K562 (cell line): ENCODE data around the gene SLC44A5. TPM values are rescaled to one million over a fixed set of nuclear protein-coding genes. Genes with fewer than 3 reads are reported as not detected.

ENCODE experiments used
- ATAC-seq: fragments of 200-7000 bp; cut with Tn5 transposase; 3 replicates; pipeline ENCODE4 v1.9.1; 2020; ENCODE audit warnings: moderate library complexity
- BruUV-seq: library from RNA; stranded (reverse); fragments of 400-500 nt; replicated peaks from 2 replicates; lab custom pipeline; 2021; lab: Mats Ljungman, UMichigan
- CTCF ChIA-PET: fragments of 300-600 bp; formaldehyde crosslinking; extraction: SDS; loops from one replicate; lab custom pipeline; 2021; ENCODE audit warnings: low intra/inter-chr PET ratio; lab: Yijun Ruan, JAX
- POLR2A ChIA-PET: fragments of 300-600, 350-650 bp; sonication (Branson Sonifier 250); formaldehyde crosslinking; extraction: SDS; loops from one replicate; lab custom pipeline; 2021; ENCODE audit warnings: antibody characterized with exemption, inconsistent platforms; lab: Yijun Ruan, JAX
- DNase-seq, 4 experiments: peaks; one replicate each; pipeline versions ENCODE4 v3.0.0 to v3.0.0-alpha.2; 2011 to 2018; ENCODE audit warnings: low spot score in 3 of 4, mixed read lengths in 3 of 4; ENCODE audit errors: extremely low read depth in 1 of 4
- FAIRE-seq: peaks from 2 replicates; lab custom pipeline; 2011; peaks lifted over from hg19 to GRCh38; lab: Jason Lieb, UNC
- H2AFZ ChIP-seq: 2 replicates; pipeline ENCODE4 v1.6.0; 2011; ENCODE audit warnings: low read depth, low read length, control low read depth, inconsistent platforms
- H3K27ac ChIP-seq: fragments of 200-600 bp; 3 replicates; pipeline ENCODE4 v1.8.0; 2011; ENCODE audit warnings: low read depth, mild to moderate bottlenecking, control low read depth, inconsistent platforms, low read length, moderate library complexity, mixed read lengths; ENCODE audit errors: extremely low read depth
- H3K27me3 ChIP-seq, 2 experiments: fragments of 300-600 bp in 1 of 2; 2 replicates in 1 of 2; 3 replicates in 1 of 2; pipeline versions ENCODE4 v1.6.0 to v1.8.0; 2011; ENCODE audit warnings: inconsistent platforms in 2 of 2, low read length in 2 of 2, mild to moderate bottlenecking in 1 of 2, mixed read lengths in 1 of 2, moderate library complexity in 1 of 2; ENCODE audit not compliant: control insufficient read depth in 2 of 2, insufficient read depth in 2 of 2
- H3K36me3 ChIP-seq: fragments of 300-600 bp; 3 replicates; pipeline ENCODE4 v1.8.0; 2011; ENCODE audit warnings: mild to moderate bottlenecking, low read length, inconsistent platforms; ENCODE audit not compliant: control insufficient read depth, insufficient read depth
- H3K4me1 ChIP-seq, 2 experiments: fragments of 200-600 bp in 1 of 2; replicated peaks in 1 of 2; 2 replicates in 1 of 2; 3 replicates in 1 of 2; pipeline versions ENCODE4 v1.5.1 to v1.8.0; 2011; ENCODE audit warnings: inconsistent platforms in 2 of 2, low read length in 2 of 2, mild to moderate bottlenecking in 1 of 2, mixed read lengths in 1 of 2, moderate library complexity in 1 of 2; ENCODE audit not compliant: control insufficient read depth in 2 of 2, insufficient read depth in 2 of 2
- H3K4me2 ChIP-seq: 2 replicates; pipeline ENCODE4 v1.6.1; 2011; ENCODE audit warnings: low read length, control low read depth, inconsistent platforms, mixed read lengths; ENCODE audit not compliant: insufficient read depth
- H3K4me3 ChIP-seq: fragments of 200-600 bp; sonication (generic), shearing (Covaris generic); 2 replicates; pipeline ENCODE4 v1.5.1; 2016; ENCODE audit warnings: control low read depth, inconsistent platforms
- H3K79me2 ChIP-seq: fragments of 200-600 bp; 3 replicates; pipeline ENCODE4 v1.8.0; 2011; ENCODE audit warnings: low read length, inconsistent platforms; ENCODE audit not compliant: control insufficient read depth, insufficient read depth
- H3K9ac ChIP-seq, 2 experiments: 2 replicates each; pipeline versions ENCODE4 v1.6.0 to v1.6.1; 2011; ENCODE audit warnings: low read depth in 2 of 2, low read length in 2 of 2, control low read depth in 1 of 2, inconsistent platforms in 1 of 2, mild to moderate bottlenecking in 1 of 2, mixed read lengths in 1 of 2; ENCODE audit not compliant: insufficient read depth in 1 of 2
- H3K9me1 ChIP-seq: one replicate; pipeline ENCODE4 v1.6.0; 2011; ENCODE audit warnings: inconsistent platforms, mild to moderate bottlenecking, low read length, moderate library complexity; ENCODE audit not compliant: control insufficient read depth, insufficient read depth
- H3K9me3 ChIP-seq: replicated peaks from 2 replicates; pipeline ENCODE4 v1.5.1; 2011; ENCODE audit warnings: low read depth, low read length, inconsistent platforms; ENCODE audit not compliant: control insufficient read depth, insufficient read depth
- H4K20me1 ChIP-seq: replicated peaks from 2 replicates; pipeline ENCODE4 v1.6.1; 2011; ENCODE audit warnings: low read length, inconsistent platforms, mixed read lengths; ENCODE audit not compliant: control insufficient read depth, insufficient read depth
- ARID2 ChIP-seq: fragments of 450-650 bp; IDR thresholded peaks from 2 replicates; pipeline ENCODE4 v1.6.1; 2017; ENCODE audit warnings: antibody characterized with exemption, mild to moderate bottlenecking
- CHD1 ChIP-seq: fragments of 200-600 bp; sonication (generic); IDR thresholded peaks from one replicate; pipeline ENCODE4 v1.6.1; 2012; ENCODE audit warnings: mild to moderate bottlenecking, moderate library complexity, low read length, inconsistent platforms
- FIP1L1 ChIP-seq: fragments of 200-400 bp; formaldehyde crosslinking; IDR thresholded peaks from 2 replicates; pipeline ENCODE4 v1.6.1; 2018; ENCODE audit warnings: mild to moderate bottlenecking, low read depth, low read length; ENCODE audit not compliant: poor library complexity, severe bottlenecking
- GABPA ChIP-seq: fragments of 200-800 bp; sonication (Bioruptor generic); conservative IDR thresholded peaks from 2 replicates; pipeline ENCODE4 v1.6.1; 2016; ENCODE audit warnings: low read depth, missing genetic modification characterization, missing compliant biosample characterization
- GATA2 ChIP-seq: sonication (generic); formaldehyde crosslinking; IDR thresholded peaks from 2 replicates; pipeline ENCODE4 v1.4.0; 2020; ENCODE audit warnings: mild to moderate bottlenecking, missing genetic modification reagents
- GATAD2A ChIP-seq: fragments of 450-650 bp; IDR thresholded peaks from 2 replicates; pipeline ENCODE4 v1.6.1; 2017
- KLF10 ChIP-seq: fragments of 250-450 bp; sonication (Bioruptor Pico); IDR thresholded peaks from 2 replicates; pipeline ENCODE4 v1.6.1; 2021; ENCODE audit warnings: matching md5 sums
- MAFF ChIP-seq: IDR thresholded peaks from 2 replicates; pipeline ENCODE4 v1.6.1; 2012; ENCODE audit warnings: low read length, improper control_type of control experiment
- PHF21A ChIP-seq: fragments of 450-650 bp; IDR thresholded peaks from 2 replicates; pipeline ENCODE4 v1.6.1; 2017; ENCODE audit warnings: low read depth, borderline replicate concordance
- SMAD3 ChIP-seq: fragments of 450-650 bp; formaldehyde crosslinking; conservative IDR thresholded peaks from 2 replicates; pipeline ENCODE4 v1.4.0; 2020; ENCODE audit warnings: mild to moderate bottlenecking
- SMC3 ChIP-seq: conservative IDR thresholded peaks from 2 replicates; pipeline ENCODE4 v1.6.1; 2011; ENCODE audit warnings: low read depth, low read length, improper control_type of control experiment; ENCODE audit not compliant: insufficient read depth
- TAL1 ChIP-seq: fragments of 450-650 bp; IDR thresholded peaks from 2 replicates; pipeline ENCODE4 v1.6.1; 2016; ENCODE audit warnings: mild to moderate bottlenecking
- TGIF2 ChIP-seq: sonication (generic); formaldehyde crosslinking; IDR thresholded peaks from 2 replicates; pipeline ENCODE4 v1.8.1; 2022; ENCODE audit warnings: mild to moderate bottlenecking, missing genetic modification reagents, moderate library complexity
- ZNF695 ChIP-seq: fragments of 450-650 bp; formaldehyde crosslinking; IDR thresholded peaks from 2 replicates; pipeline ENCODE4 v1.4.0; 2020; ENCODE audit warnings: mild to moderate bottlenecking, moderate library complexity
- WGBS: fragments of 100-300 bp; shearing (Covaris generic); methylation state at CpG from one replicate; pipeline ENCODE4 v1.1.6; 2016; ENCODE audit warnings: low coverage, mixed read lengths; ENCODE audit not compliant: insufficient coverage; ENCODE audit errors: missing lambda C conversion rate; 5-methylcytosine and 5-hydroxymethylcytosine counted together
- in situ Hi-C: fragments of 300-500 bp; cut with MboI; formaldehyde crosslinking; loops from 4 replicates; pipeline ENCODE4 v1.15.0; 2018; ENCODE audit warnings: inconsistent platforms, mixed read lengths
- intact Hi-C: fragments of 100-400 bp; cut with micrococcal nuclease; formaldehyde crosslinking; loops from 2 replicates; pipeline ENCODE4 v1.14.2; 2022
- polyA plus RNA-seq, 8 experiments: library from polyadenylated mRNA; depleted of rRNA in 4 of 8; stranded (reverse) in 5 of 8; unstranded in 3 of 8; fragments of >200 nt; fragmentation: Nextera tagmentation in 2 of 8; fragmentation: Illumina TruSeq in 1 of 8; extraction: Ambion mirVana in 2 of 8; extraction: Trizol in 1 of 8; gene quantifications; 2 replicates each; pipeline versions ENCODE4 v1.2.1 to v1.2.3, GENCODE V29; 2011 to 2014; ENCODE audit warnings: inconsistent platforms in 1 of 8, missing spikeins in 1 of 8
- total RNA-seq, 7 experiments: library from RNA; depleted of rRNA in 6 of 7; stranded (reverse); fragments of >200 nt in 6 of 7; fragmentation: Illumina TruSeq in 2 of 7; extraction: Trizol in 2 of 7; gene quantifications; 2 replicates each; pipeline versions ENCODE4 v1.2.1 to v1.2.3, GENCODE V29; 2011 to 2021; ENCODE audit warnings: low replicate concordance in 1 of 7
- TF ChIP-seq, protein P1 (sequence below): fragments of 250-450 bp; sonication (Bioruptor Pico); IDR thresholded peaks from 2 replicates; pipeline ENCODE4 v1.6.1; 2021; ENCODE audit warnings: mild to moderate bottlenecking
- TF ChIP-seq, protein P2 (sequence below): fragments of 250-450 bp; sonication (Bioruptor Pico); IDR thresholded peaks from 2 replicates; pipeline ENCODE4 v1.9.0; 2021; ENCODE audit warnings: mild to moderate bottlenecking

The SLC44A5 gene
- total and polyA plus RNA-seq, 9 of the 15 experiments (the other 6 are each of a cell fraction or from before 2014, with no cell fraction given) = 1.2 to 10.1 (median 3.2) TPM

DNA sequence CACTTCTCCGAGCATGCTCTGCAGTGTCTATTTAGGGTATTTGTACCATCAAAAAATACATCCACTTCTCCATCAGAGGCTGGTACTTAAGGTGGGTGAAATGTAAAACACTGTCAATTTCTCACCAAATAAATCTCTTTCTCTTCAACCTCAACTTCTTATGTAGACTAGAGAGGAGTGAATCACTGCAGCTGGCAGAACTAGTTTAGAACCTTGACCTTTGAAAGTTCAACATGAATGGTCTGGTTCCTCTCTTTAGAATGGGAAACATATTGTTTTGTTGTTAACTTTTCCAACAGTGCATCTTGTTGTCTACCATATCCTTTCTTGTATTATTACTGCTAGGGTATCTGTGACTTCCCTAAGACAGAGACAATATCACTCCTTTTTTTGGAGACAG lies 20.1 kb upstream of the SLC44A5 start:
- DNase-seq (no peak), ATAC-seq (no peak), FAIRE-seq (no peak)
- no TSS peak for BruUV-seq
- no peaks in the 10 kb centered on the region for H3K9me3 ChIP-seq
- no peak overlapping the region for H3K9ac ChIP-seq
- no peaks in the 10 kb centered on the region for H3K4me1 ChIP-seq
- no peaks in the 10 kb centered on the region for H3K36me3 ChIP-seq
- POLR2A ChIA-PET = no interaction called here
- intact Hi-C loops (no loop called here), in situ Hi-C loops (no loop called here)
- CTCF ChIA-PET = interaction anchor here (0.6 to 2.4 kb wide), 3 partner anchors 205 to 365 kb away, joined by 3 to 14 read pairs (median 3); no protein-coding TSS in a partner anchor
- TF ChIP-seq GATA2 (CRISPR knock-in tag) (no peak), SMC3 (no peak), PHF21A (no peak), FIP1L1 (no peak), SMAD3 (CRISPR knock-in tag) (no peak), KLF10 (CRISPR knock-in tag) (no peak), GABPA (tag) (no peak), CHD1 (no peak), GATAD2A (no peak), ARID2 (no peak), MAFF (no peak), TAL1 (no peak), TGIF2 (CRISPR knock-in tag) (no peak), ZNF695 (CRISPR knock-in tag) (no peak)
- TF ChIP-seq, protein P1, sequence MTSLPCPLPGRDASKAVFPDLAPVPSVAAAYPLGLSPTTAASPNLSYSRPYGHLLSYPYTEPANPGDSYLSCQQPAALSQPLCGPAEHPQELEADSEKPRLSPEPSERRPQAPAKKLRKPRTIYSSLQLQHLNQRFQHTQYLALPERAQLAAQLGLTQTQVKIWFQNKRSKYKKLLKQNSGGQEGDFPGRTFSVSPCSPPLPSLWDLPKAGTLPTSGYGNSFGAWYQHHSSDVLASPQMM (CRISPR knock-in tag) = no peak
- TF ChIP-seq, protein P2, sequence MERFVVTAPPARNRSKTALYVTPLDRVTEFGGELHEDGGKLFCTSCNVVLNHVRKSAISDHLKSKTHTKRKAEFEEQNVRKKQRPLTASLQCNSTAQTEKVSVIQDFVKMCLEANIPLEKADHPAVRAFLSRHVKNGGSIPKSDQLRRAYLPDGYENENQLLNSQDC (CRISPR knock-in tag) = no peak
- H3K9me1 ChIP-seq = no peaks in the 10 kb centered on the region
- H3K4me3 ChIP-seq = no peak overlapping the region
- H3K27me3 ChIP-seq = no peaks in the 10 kb centered on the region
- no peak overlapping the region; the same call in 2 of the 3 replicates for H3K27ac ChIP-seq
- no peak overlapping the region for H2AFZ ChIP-seq
- H3K79me2 ChIP-seq = no peaks in the 10 kb centered on the region
- H4K20me1 ChIP-seq = no peaks in the 10 kb centered on the region
- 17% methylated on average over 1 of the region's 1 CpG for WGBS
- no peak overlapping the region for H3K4me2 ChIP-seq
